HepG2 (cell line): ENCODE measurements around the gene METTL26. TPM values are rescaled to one million over a fixed set of nuclear protein-coding genes. Genes with fewer than 3 reads are reported as not detected.

ENCODE experiments used
- GATAD1 ChIP-seq: IDR thresholded peaks from 2 replicates; pipeline ENCODE4 v1.6.1; 2016; ENCODE audit warnings: missing genetic modification reagents, missing compliant biosample characterization
- ISL2 ChIP-seq: sonication (generic); formaldehyde crosslinking; IDR thresholded peaks from 2 replicates; pipeline ENCODE4 v1.5.0; 2020; ENCODE audit warnings: missing genetic modification reagents
- KDM3A ChIP-seq: IDR thresholded peaks from 2 replicates; pipeline ENCODE4 v1.6.1; 2018; ENCODE audit warnings: low read depth, missing compliant biosample characterization
- PHB2 ChIP-seq: fragments of 450-650 bp; IDR thresholded peaks from 2 replicates; pipeline ENCODE4 v1.6.1; 2018; ENCODE audit not compliant: partially characterized antibody
- SALL2 ChIP-seq: sonication (generic); formaldehyde crosslinking; IDR thresholded peaks from 2 replicates; pipeline ENCODE4 v1.8.1; 2023; ENCODE audit warnings: mild to moderate bottlenecking, missing genetic modification reagents, inconsistent platforms
- SOX13 ChIP-seq, 3 experiments: fragments of 450-650 bp in 1 of 3; sonication (generic) in 1 of 3; formaldehyde crosslinking in 1 of 3; IDR thresholded peaks in 2 of 3; conservative IDR thresholded peaks in 1 of 3; 2 replicates each; pipeline versions ENCODE4 v1.5.0 to v1.6.1; 2016 to 2020; ENCODE audit warnings: antibody characterized with exemption in 1 of 3, mild to moderate bottlenecking in 1 of 3, missing compliant biosample characterization in 1 of 3, missing genetic modification reagents in 1 of 3, moderate library complexity in 1 of 3
- TAF1 ChIP-seq: sonication (generic); formaldehyde crosslinking; IDR thresholded peaks from 2 replicates; pipeline ENCODE4 v1.4.0; 2020; ENCODE audit warnings: missing genetic modification reagents
- U2AF1 ChIP-seq: fragments of 200-400 bp; formaldehyde crosslinking; optimal IDR thresholded peaks from 2 replicates; pipeline ENCODE3; 2017; ENCODE audit warnings: mild to moderate bottlenecking, low read depth, low read length
- ZFP37 ChIP-seq: sonication (generic); formaldehyde crosslinking; IDR thresholded peaks from 2 replicates; pipeline ENCODE4 v1.4.0; 2020; ENCODE audit warnings: missing genetic modification reagents, borderline replicate concordance
- ZNF101 ChIP-seq: sonication (generic); formaldehyde crosslinking; IDR thresholded peaks from 2 replicates; pipeline ENCODE4 v1.4.0; 2020; ENCODE audit warnings: mild to moderate bottlenecking, low read depth, missing genetic modification reagents, borderline replicate concordance
- ZNF251 ChIP-seq: sonication (generic); formaldehyde crosslinking; IDR thresholded peaks from 2 replicates; pipeline ENCODE4 v1.9.0; 2021; ENCODE audit warnings: mild to moderate bottlenecking, missing genetic modification reagents
- ZNF530 ChIP-seq: sonication (generic); formaldehyde crosslinking; IDR thresholded peaks from 2 replicates; pipeline ENCODE4 v1.5.0; 2020; ENCODE audit warnings: low read depth, mild to moderate bottlenecking, missing genetic modification reagents
- ZNF543 ChIP-seq: sonication (generic); formaldehyde crosslinking; IDR thresholded peaks from 2 replicates; pipeline ENCODE4 v1.4.0; 2020; ENCODE audit warnings: mild to moderate bottlenecking, missing genetic modification reagents
- ZNF567 ChIP-seq: sonication (generic); formaldehyde crosslinking; IDR thresholded peaks from 2 replicates; pipeline ENCODE4 v1.8.1; 2023; ENCODE audit warnings: mild to moderate bottlenecking, missing genetic modification reagents, borderline replicate concordance
- ZNF709 ChIP-seq: sonication (generic); formaldehyde crosslinking; IDR thresholded peaks from 2 replicates; pipeline ENCODE4 v1.5.0; 2020; ENCODE audit warnings: mild to moderate bottlenecking, missing genetic modification reagents
- ZNF724P ChIP-seq: sonication (generic); formaldehyde crosslinking; IDR thresholded peaks from 2 replicates; pipeline ENCODE4 v1.8.0; 2022; ENCODE audit warnings: missing genetic modification reagents, borderline replicate concordance
- ZNF768 ChIP-seq: sonication (generic); formaldehyde crosslinking; IDR thresholded peaks from 2 replicates; pipeline ENCODE4 v1.4.0; 2020; ENCODE audit warnings: missing genetic modification reagents
- polyA plus RNA-seq, 8 experiments: library from polyadenylated mRNA; depleted of rRNA in 3 of 8; stranded (reverse) in 7 of 8; unstranded in 1 of 8; fragments of >200 nt; fragmentation: Illumina TruSeq in 4 of 8; extraction: Trizol in 4 of 8; gene quantifications; 2 replicates each; pipeline versions ENCODE4 v1.2.1 to v1.2.3, GENCODE V29; 2011 to 2016; ENCODE audit warnings: low read depth in 4 of 8, missing spikeins in 1 of 8, mixed read lengths in 1 of 8; ENCODE audit not compliant: insufficient read depth in 1 of 8
- total RNA-seq, 5 experiments: library from RNA; depleted of rRNA; stranded (reverse); fragments of >200 nt; fragmentation: Illumina TruSeq; extraction: Trizol; gene quantifications; 2 replicates each; pipeline ENCODE4 v1.2.3, GENCODE V29; 2016; ENCODE audit warnings: low read depth in 1 of 5
- TF ChIP-seq, protein P1 (sequence below): sonication (generic); formaldehyde crosslinking; IDR thresholded peaks from 2 replicates; pipeline ENCODE4 v1.9.0; 2021; ENCODE audit warnings: mild to moderate bottlenecking, missing genetic modification reagents
- TF ChIP-seq, protein P2 (sequence below): sonication (generic); formaldehyde crosslinking; IDR thresholded peaks from 2 replicates; pipeline ENCODE4 v1.5.1; 2020; ENCODE audit warnings: missing genetic modification reagents, mild to moderate bottlenecking, borderline replicate concordance
- TF ChIP-seq, protein P3 (sequence below): sonication (generic); formaldehyde crosslinking; IDR thresholded peaks from 2 replicates; pipeline ENCODE4 v1.4.0; 2020; ENCODE audit warnings: missing genetic modification reagents, borderline replicate concordance

Gene METTL26
- total and polyA plus RNA-seq, 2 of the 13 experiments (the other 11 are each of a cell fraction or from before 2014, with no cell fraction given): 65.5 to 70.1 TPM

DNA sequence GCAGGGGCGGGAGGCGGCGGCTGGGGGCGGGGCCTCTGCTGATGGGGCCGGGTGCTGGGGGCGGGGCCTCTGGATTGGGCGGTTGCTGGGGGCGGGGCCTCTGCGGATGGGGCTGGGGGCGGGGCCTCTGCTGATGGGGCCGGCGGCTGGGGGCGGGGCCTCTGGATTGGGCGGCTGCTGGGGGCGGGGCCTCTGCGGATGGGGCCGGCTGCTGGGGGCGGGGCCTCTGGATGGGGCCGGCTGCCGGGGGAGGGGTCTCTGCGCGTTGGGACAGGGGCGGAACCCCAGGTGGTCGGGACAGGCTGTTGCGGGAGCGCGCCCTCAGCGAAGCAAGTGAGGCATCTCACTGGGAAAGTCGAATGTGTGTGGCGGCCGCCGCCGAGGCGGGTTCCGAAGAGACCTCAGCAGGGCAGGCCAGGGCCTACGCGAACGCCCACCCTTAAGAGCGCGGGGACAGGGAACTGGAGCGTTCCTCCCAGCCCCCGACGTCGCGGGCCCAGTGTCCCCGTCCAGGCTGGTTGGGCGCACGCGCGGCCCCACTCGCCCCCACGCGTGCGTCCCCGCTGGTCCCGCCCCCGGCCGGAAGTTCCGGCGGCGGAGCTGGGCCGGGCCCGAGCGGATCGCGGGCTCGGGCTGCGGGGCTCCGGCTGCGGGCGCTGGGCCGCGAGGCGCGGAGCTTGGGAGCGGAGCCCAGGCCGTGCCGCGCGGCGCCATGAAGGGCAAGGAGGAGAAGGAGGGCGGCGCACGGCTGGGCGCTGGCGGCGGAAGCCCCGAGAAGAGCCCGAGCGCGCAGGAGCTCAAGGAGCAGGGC, 43.9 kb upstream of the METTL26 start, which contains the start of gene STUB1 (continued):
- TF ChIP-seq ZFP37 (no peak), ZNF768 (CRISPR knock-in tag) (peak; percentile 63; the same call in 1 of the 2 replicates), KDM3A (CRISPR knock-in tag) (no peak), ZNF530 (CRISPR knock-in tag) (no peak), ISL2 (no peak), ZNF567 (CRISPR knock-in tag) (no peak), SALL2 (CRISPR knock-in tag) (peak; percentile 0; the same call in 1 of the 2 replicates), GATAD1 (CRISPR knock-in tag) (peak; percentile 45), SOX13 (IDR thresholded peaks at IDR 0.05) (no peak), SOX13 (CRISPR knock-in tag; conservative IDR thresholded peaks at IDR 0.05 in 1 of 2, IDR thresholded peaks at IDR 0.05 in 1 of 2) (no peak), ZNF709 (no peak), ZNF251 (CRISPR knock-in tag) (no peak), PHB2 (no peak), ZNF543 (CRISPR knock-in tag) (0 out of 2 replicates have a peak, but pooled peaks have one; percentile 4), ZNF101 (CRISPR knock-in tag) (no peak), ZNF724P (no peak), U2AF1 (no peak), TAF1 (CRISPR knock-in tag) (peak; percentile 16; the same call in 1 of the 2 replicates)
- TF ChIP-seq, protein P1, sequence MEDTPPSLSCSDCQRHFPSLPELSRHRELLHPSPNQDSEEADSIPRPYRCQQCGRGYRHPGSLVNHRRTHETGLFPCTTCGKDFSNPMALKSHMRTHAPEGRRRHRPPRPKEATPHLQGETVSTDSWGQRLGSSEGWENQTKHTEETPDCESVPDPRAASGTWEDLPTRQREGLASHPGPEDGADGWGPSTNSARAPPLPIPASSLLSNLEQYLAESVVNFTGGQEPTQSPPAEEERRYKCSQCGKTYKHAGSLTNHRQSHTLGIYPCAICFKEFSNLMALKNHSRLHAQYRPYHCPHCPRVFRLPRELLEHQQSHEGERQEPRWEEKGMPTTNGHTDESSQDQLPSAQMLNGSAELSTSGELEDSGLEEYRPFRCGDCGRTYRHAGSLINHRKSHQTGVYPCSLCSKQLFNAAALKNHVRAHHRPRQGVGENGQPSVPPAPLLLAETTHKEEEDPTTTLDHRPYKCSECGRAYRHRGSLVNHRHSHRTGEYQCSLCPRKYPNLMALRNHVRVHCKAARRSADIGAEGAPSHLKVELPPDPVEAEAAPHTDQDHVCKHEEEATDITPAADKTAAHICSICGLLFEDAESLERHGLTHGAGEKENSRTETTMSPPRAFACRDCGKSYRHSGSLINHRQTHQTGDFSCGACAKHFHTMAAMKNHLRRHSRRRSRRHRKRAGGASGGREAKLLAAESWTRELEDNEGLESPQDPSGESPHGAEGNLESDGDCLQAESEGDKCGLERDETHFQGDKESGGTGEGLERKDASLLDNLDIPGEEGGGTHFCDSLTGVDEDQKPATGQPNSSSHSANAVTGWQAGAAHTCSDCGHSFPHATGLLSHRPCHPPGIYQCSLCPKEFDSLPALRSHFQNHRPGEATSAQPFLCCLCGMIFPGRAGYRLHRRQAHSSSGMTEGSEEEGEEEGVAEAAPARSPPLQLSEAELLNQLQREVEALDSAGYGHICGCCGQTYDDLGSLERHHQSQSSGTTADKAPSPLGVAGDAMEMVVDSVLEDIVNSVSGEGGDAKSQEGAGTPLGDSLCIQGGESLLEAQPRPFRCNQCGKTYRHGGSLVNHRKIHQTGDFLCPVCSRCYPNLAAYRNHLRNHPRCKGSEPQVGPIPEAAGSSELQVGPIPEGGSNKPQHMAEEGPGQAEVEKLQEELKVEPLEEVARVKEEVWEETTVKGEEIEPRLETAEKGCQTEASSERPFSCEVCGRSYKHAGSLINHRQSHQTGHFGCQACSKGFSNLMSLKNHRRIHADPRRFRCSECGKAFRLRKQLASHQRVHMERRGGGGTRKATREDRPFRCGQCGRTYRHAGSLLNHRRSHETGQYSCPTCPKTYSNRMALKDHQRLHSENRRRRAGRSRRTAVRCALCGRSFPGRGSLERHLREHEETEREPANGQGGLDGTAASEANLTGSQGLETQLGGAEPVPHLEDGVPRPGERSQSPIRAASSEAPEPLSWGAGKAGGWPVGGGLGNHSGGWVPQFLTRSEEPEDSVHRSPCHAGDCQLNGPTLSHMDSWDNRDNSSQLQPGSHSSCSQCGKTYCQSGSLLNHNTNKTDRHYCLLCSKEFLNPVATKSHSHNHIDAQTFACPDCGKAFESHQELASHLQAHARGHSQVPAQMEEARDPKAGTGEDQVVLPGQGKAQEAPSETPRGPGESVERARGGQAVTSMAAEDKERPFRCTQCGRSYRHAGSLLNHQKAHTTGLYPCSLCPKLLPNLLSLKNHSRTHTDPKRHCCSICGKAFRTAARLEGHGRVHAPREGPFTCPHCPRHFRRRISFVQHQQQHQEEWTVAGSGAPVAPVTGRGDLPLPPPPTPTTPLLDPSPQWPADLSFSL (CRISPR knock-in tag): no peak
- TF ChIP-seq, protein P2, sequence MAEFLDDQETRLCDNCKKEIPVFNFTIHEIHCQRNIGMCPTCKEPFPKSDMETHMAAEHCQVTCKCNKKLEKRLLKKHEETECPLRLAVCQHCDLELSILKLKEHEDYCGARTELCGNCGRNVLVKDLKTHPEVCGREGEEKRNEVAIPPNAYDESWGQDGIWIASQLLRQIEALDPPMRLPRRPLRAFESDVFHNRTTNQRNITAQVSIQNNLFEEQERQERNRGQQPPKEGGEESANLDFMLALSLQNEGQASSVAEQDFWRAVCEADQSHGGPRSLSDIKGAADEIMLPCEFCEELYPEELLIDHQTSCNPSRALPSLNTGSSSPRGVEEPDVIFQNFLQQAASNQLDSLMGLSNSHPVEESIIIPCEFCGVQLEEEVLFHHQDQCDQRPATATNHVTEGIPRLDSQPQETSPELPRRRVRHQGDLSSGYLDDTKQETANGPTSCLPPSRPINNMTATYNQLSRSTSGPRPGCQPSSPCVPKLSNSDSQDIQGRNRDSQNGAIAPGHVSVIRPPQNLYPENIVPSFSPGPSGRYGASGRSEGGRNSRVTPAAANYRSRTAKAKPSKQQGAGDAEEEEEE (CRISPR knock-in tag): no peak
- TF ChIP-seq, protein P3, sequence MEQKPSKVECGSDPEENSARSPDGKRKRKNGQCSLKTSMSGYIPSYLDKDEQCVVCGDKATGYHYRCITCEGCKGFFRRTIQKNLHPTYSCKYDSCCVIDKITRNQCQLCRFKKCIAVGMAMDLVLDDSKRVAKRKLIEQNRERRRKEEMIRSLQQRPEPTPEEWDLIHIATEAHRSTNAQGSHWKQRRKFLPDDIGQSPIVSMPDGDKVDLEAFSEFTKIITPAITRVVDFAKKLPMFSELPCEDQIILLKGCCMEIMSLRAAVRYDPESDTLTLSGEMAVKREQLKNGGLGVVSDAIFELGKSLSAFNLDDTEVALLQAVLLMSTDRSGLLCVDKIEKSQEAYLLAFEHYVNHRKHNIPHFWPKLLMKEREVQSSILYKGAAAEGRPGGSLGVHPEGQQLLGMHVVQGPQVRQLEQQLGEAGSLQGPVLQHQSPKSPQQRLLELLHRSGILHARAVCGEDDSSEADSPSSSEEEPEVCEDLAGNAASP (CRISPR knock-in tag): no peak
